Type B pancreatic cell (in vitro differentiated cells): ENCODE data around the gene SORCS1. TPM values are rescaled to one million over a fixed set of nuclear protein-coding genes. Genes with fewer than 3 reads are reported as not detected.

Experiments used
- DNase-seq: peaks from one replicate; pipeline ENCODE4 v3.0.0; 2021; ENCODE audit warnings: mixed read lengths; ENCODE audit not compliant: unreplicated experiment; ENCODE audit errors: extremely low spot score
- H3K27ac Mint-ChIP-seq: 2 replicates; pipeline ENCODE4 v1.8.0; 2021; ENCODE audit warnings: mild to moderate bottlenecking, mixed read lengths
- H3K27me3 Mint-ChIP-seq: 2 replicates; pipeline ENCODE4 v1.8.0; 2021; ENCODE audit warnings: mixed read lengths
- H3K36me3 Mint-ChIP-seq: 2 replicates; pipeline ENCODE4 v1.8.0; 2021; ENCODE audit warnings: mixed read lengths
- H3K4me1 Mint-ChIP-seq: one replicate; pipeline ENCODE4 v1.8.0; 2021; ENCODE audit warnings: mixed read lengths; ENCODE audit not compliant: unreplicated experiment
- H3K4me3 Mint-ChIP-seq: 2 replicates; pipeline ENCODE4 v1.8.0; 2021; ENCODE audit warnings: mild to moderate bottlenecking, mixed read lengths
- H3K9me3 Mint-ChIP-seq: 2 replicates; pipeline ENCODE4 v1.8.0; 2021; ENCODE audit warnings: mixed read lengths
- total RNA-seq: library from RNA; stranded (reverse); gene quantifications from 2 replicates; pipeline ENCODE4 v1.2.1, GENCODE V29; 2021; ENCODE audit warnings: low replicate concordance
- TF ChIP-seq, protein P1 (sequence below): fragments of 200-600 bp; sonication (generic); conservative IDR thresholded peaks from 2 replicates; pipeline ENCODE4 v1.5.0; 2021; ENCODE audit warnings: antibody characterized with exemption, mild to moderate bottlenecking

SORCS1 gene
- total RNA-seq, 1 donor from 2014 or later, result 5.4 TPM

DNA sequence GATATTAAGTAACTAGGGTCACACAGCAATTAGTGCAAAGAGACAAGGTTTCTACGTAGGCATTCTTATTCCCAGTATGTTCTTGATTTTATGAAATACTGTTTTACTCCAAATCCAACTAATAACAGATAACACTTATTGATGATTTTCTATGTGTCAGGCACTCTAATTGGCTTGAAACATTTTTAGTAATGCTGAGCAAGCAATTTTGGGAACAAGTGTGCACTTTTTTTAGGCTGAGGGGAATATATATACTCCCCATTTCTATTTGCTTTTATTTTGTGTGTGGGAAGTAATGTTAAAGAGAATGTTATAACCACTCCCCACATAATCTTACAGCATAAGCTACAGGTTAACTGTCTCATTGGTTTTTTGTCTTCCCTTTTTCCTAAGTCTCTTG is 4.2 kb upstream of the SORCS1 start:
- Mint-ChIP-seq H3K27ac (no peak overlapping the region), H3K27me3 (peaks cover 62% of the 10 kb centered on the region), H3K9me3 (no peaks in the 10 kb centered on the region), H3K4me3 (no peak overlapping the region), H3K4me1 (peaks cover 4% of the 10 kb centered on the region), H3K36me3 (no peaks in the 10 kb centered on the region)
- no peak for DNase-seq
- TF ChIP-seq, protein P1, sequence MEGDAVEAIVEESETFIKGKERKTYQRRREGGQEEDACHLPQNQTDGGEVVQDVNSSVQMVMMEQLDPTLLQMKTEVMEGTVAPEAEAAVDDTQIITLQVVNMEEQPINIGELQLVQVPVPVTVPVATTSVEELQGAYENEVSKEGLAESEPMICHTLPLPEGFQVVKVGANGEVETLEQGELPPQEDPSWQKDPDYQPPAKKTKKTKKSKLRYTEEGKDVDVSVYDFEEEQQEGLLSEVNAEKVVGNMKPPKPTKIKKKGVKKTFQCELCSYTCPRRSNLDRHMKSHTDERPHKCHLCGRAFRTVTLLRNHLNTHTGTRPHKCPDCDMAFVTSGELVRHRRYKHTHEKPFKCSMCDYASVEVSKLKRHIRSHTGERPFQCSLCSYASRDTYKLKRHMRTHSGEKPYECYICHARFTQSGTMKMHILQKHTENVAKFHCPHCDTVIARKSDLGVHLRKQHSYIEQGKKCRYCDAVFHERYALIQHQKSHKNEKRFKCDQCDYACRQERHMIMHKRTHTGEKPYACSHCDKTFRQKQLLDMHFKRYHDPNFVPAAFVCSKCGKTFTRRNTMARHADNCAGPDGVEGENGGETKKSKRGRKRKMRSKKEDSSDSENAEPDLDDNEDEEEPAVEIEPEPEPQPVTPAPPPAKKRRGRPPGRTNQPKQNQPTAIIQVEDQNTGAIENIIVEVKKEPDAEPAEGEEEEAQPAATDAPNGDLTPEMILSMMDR, result no peak

DNA sequence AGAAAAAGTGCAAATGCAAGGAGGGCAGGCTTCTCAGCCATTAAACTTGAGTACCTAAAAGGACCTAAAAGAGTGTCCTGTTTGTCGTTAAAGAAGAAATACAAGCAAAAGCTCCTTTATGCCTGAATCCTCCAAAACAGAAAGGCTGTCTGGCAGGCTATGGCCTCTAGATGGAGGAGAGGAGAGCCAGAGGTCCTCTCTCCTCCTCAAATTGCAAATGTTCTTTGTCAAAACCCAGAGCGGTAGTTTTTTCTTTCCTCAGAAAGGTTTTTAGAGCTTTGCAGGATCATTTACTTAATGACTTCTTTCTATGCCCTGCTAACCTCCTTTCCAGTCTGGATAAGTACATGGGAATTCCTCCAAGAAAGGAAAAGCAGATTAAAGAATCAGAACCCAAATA is 1.9 kb upstream of the SORCS1 start:
- H3K9me3 Mint-ChIP-seq, result no peaks in the 10 kb centered on the region
- H3K4me1 Mint-ChIP-seq, result peaks cover 4% of the 10 kb centered on the region
- no peak overlapping the region for H3K27ac Mint-ChIP-seq
- H3K27me3 Mint-ChIP-seq, result peaks cover 86% of the 10 kb centered on the region
- peak overlapping the region; percentile 20 for H3K4me3 Mint-ChIP-seq
- TF ChIP-seq, protein P1, result peak; percentile 53
- H3K36me3 Mint-ChIP-seq, result no peaks in the 10 kb centered on the region
- no peak for DNase-seq

DNA sequence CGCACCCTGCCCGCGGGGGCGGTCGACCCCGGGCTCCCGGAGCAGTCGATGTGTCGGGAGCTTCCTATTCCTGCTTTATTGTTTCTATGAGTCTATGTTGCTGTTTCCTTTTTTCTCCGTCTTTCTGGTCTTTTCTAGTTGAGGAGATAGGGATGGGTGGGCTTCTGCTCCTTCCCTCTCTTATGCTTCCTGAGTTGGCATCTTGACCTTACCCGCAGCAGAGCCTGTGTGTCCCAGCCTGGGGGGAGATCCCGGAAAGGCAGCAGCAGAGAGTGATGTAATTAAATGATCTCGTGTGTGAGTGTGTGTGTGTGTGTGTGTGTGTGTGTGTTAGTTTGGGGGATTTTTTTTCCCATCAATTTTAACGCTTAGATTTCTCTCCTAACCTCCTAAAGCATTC is 486 bp upstream of the SORCS1 start:
- Mint-ChIP-seq H3K27ac (peak overlapping the region; percentile 55), H3K36me3 (no peaks in the 10 kb centered on the region), H3K27me3 (peaks cover 88% of the 10 kb centered on the region), H3K9me3 (no peaks in the 10 kb centered on the region), H3K4me1 (peaks cover 4% of the 10 kb centered on the region), H3K4me3 (peak overlapping the region; percentile 94)
- no peak for DNase-seq
- TF ChIP-seq, protein P1, result no peak

DNA sequence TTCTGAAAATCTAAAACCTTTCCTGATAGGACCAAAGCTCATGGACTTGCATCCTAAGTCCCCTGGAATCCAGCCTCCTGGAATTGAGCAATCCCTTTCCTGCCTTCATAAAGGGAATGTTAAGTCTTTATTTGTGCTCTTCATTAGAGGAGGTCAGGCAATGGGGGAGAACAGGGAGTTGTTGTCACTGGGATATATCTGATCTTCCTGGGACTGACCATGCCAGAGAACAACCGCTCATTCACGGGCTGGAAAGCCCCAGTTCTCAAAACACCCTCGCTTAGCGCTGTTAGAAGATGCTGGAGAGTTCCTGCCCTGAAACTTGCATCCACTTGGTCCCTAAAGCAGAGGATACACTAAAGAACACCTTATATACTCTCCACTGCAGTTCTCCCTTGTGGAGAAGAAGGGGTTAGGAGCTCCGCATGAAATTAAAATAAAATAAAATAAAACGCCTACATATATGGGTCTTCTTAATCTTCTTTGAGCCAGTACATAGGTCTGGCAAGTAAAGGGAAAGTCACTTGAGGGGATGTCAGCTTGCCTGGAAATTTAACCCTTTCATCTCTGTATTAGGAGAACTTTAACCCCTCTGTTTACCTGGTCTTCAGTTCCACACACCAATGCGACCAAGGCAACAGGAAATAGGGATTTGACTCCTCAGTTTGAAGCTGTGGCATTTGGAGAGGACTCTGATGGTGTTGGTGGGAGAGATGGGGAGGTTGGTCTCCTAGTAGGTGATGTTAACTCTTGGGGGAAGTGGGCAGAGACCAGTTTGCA is 1.2 kb downstream of the SORCS1 start:
- Mint-ChIP-seq H3K4me1 (peaks cover 4% of the 10 kb centered on the region), H3K27me3 (peaks cover 88% of the 10 kb centered on the region), H3K4me3 (peak overlapping the region; percentile 83), H3K36me3 (no peaks in the 10 kb centered on the region), H3K9me3 (no peaks in the 10 kb centered on the region), H3K27ac (no peak overlapping the region)
- TF ChIP-seq, protein P1, result no peak
- no peak for DNase-seq

DNA sequence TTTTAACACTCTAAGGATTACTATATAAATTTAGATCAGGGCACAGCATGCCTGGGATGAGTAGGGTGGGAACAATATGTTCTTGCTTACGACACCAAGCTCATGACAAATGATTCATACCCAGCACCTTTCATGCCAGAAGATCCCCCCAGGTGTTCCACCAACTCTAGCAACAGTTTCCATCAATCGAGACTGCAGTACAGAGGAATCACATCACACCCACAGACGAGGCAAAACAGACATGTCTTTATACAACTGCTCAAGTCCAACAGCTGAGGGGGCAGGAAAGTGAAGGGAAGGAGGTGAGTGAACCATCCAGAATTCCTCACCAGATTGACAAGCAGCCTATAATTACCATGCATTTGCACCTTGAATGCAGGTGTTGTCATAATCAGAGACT is 3.6 kb downstream of the SORCS1 start:
- DNase-seq, result no peak
- Mint-ChIP-seq H3K9me3 (no peaks in the 10 kb centered on the region), H3K4me1 (peaks cover 4% of the 10 kb centered on the region), H3K27me3 (peaks cover 74% of the 10 kb centered on the region), H3K36me3 (no peaks in the 10 kb centered on the region), H3K4me3 (no peak overlapping the region), H3K27ac (no peak overlapping the region)
- TF ChIP-seq, protein P1, result no peak
